MM.1S (cell line): Measurements from ENCODE around the gene SSX4B.
"Not testable (repeated sequence)": the region's sequence is repeated elsewhere in the genome, so short reads cannot be mapped to it uniquely, and the experiment has no call there.

ENCODE experiments used
- DNase-seq: peaks from one replicate; pipeline ENCODE4 v3.0.0-alpha.2; 2015
- H2AFZ ChIP-seq: fragments of 300-600 bp; sonication (generic); 2 replicates; pipeline ENCODE4 v1.6.0; 2016; ENCODE audit warnings: antibody characterized with exemption, low read length
- H3F3A ChIP-seq: fragments of 300-600 bp; sonication (generic); 2 replicates; pipeline ENCODE4 v1.6.1; 2016; ENCODE audit warnings: mild to moderate bottlenecking, antibody characterized with exemption, low read length, moderate library complexity, mixed read lengths; ENCODE audit not compliant: insufficient read depth
- H3K27ac ChIP-seq: fragments of 300-600 bp; sonication (generic); 2 replicates; pipeline ENCODE4 v1.5.1; 2016; ENCODE audit warnings: mild to moderate bottlenecking, low read length
- H3K27me3 ChIP-seq: fragments of 300-600 bp; sonication (generic); replicated peaks from 2 replicates; pipeline ENCODE4 v1.6.0; 2016; ENCODE audit warnings: low read length; ENCODE audit not compliant: insufficient read depth
- H3K36me3 ChIP-seq: fragments of 300-600 bp; sonication (generic); replicated peaks from 2 replicates; pipeline ENCODE4 v1.6.1; 2016; ENCODE audit warnings: mild to moderate bottlenecking, low read length, mixed read lengths; ENCODE audit not compliant: insufficient read depth
- H3K4me1 ChIP-seq: fragments of 300-600 bp; sonication (generic); 2 replicates; pipeline ENCODE4 v1.6.1; 2016; ENCODE audit warnings: low read length, mixed read lengths
- H3K4me2 ChIP-seq: fragments of 300-600 bp; sonication (generic); 2 replicates; pipeline ENCODE4 v1.6.0; 2016; ENCODE audit warnings: low read depth, low read length
- H3K4me3 ChIP-seq: fragments of 300-600 bp; sonication (generic); 2 replicates; pipeline ENCODE4 v1.5.1; 2016; ENCODE audit warnings: low read length, mixed read lengths
- H3K79me2 ChIP-seq: fragments of 300-600 bp; sonication (generic); 2 replicates; pipeline ENCODE4 v1.6.1; 2016; ENCODE audit warnings: mixed run types, low read length, mixed read lengths
- H3K9ac ChIP-seq: fragments of 300-600 bp; sonication (generic); 2 replicates; pipeline ENCODE4 v1.6.1; 2016; ENCODE audit warnings: low read length, mixed read lengths
- H3K9me2 ChIP-seq: fragments of 300-600 bp; sonication (generic); replicated peaks from 2 replicates; pipeline ENCODE4 v1.6.1; 2016; ENCODE audit warnings: mild to moderate bottlenecking, low read length, mixed read lengths; ENCODE audit not compliant: insufficient read depth
- H3K9me3 ChIP-seq: fragments of 300-600 bp; sonication (generic); replicated peaks from 2 replicates; pipeline ENCODE4 v1.6.1; 2016; ENCODE audit warnings: mild to moderate bottlenecking, low read length, mixed read lengths; ENCODE audit not compliant: insufficient read depth
- H4K20me1 ChIP-seq: fragments of 300-600 bp; sonication (generic); 2 replicates; pipeline ENCODE4 v1.6.1; 2016; ENCODE audit warnings: mild to moderate bottlenecking, low read length, moderate library complexity, mixed read lengths; ENCODE audit not compliant: insufficient read depth
- CTCF ChIP-seq: fragments of 300-600 bp; sonication (generic); IDR thresholded peaks from 2 replicates; pipeline ENCODE4 v1.5.1; 2016; ENCODE audit warnings: antibody characterized with exemption, low read length, mixed read lengths
- EZH2 ChIP-seq: fragments of 300-600 bp; sonication (generic); optimal IDR thresholded peaks from 2 replicates; pipeline ENCODE3; 2017; ENCODE audit warnings: low read depth, mild to moderate bottlenecking, antibody characterized with exemption, low read length, mixed read lengths
- EZH2phosphoT487 ChIP-seq: fragments of 300-600 bp; sonication (generic); IDR thresholded peaks from 2 replicates; pipeline ENCODE4 v1.6.1; 2018; ENCODE audit warnings: antibody characterized with exemption, low read length

SSX4B gene

GRCh38 chrX:48450076-48450475 lies 38.3 kb upstream of the SSX4B start:
- H3K27ac ChIP-seq = no peak overlapping the region
- no peak overlapping the region for H3K4me3 ChIP-seq
- no peak overlapping the region for H2AFZ ChIP-seq
- no peaks in the 10 kb centered on the region for H3K27me3 ChIP-seq
- no peaks in the 10 kb centered on the region for H4K20me1 ChIP-seq
- DNase-seq = no peak
- no peaks in the 10 kb centered on the region for H3K79me2 ChIP-seq
- no peak overlapping the region for H3K9ac ChIP-seq
- no peak for TF ChIP-seq EZH2
- TF ChIP-seq CTCF = no peak
- no peak for TF ChIP-seq EZH2phosphoT487
- H3K4me1 ChIP-seq = no peaks in the 10 kb centered on the region
- no peaks in the 10 kb centered on the region for H3K36me3 ChIP-seq
- H3K4me2 ChIP-seq = no peak overlapping the region
- H3K9me3 ChIP-seq = no peaks in the 10 kb centered on the region
- H3F3A ChIP-seq = no peaks in the 10 kb centered on the region
- H3K9me2 ChIP-seq = no peaks in the 10 kb centered on the region

GRCh38 chrX:48447201-48447600 lies 35.4 kb upstream of the SSX4B start:
- H3K79me2 ChIP-seq, H3K27me3 ChIP-seq, H3K4me1 ChIP-seq, H3K27ac ChIP-seq, H3K36me3 ChIP-seq, H3F3A ChIP-seq, H4K20me1 ChIP-seq, H3K4me2 ChIP-seq, DNase-seq, H3K9me3 ChIP-seq, H3K9me2 ChIP-seq, H3K4me3 ChIP-seq, H3K9ac ChIP-seq, H2AFZ ChIP-seq: not testable (repeated sequence)

GRCh38 chrX:48433713-48434112 lies 22.0 kb upstream of the SSX4B start:
- not testable (repeated sequence) for H3K9me3 ChIP-seq, H4K20me1 ChIP-seq, H3K4me1 ChIP-seq, H3K4me3 ChIP-seq, H3K27me3 ChIP-seq, H3K36me3 ChIP-seq, H3K9ac ChIP-seq, H3K27ac ChIP-seq, H3F3A ChIP-seq, DNase-seq, H3K79me2 ChIP-seq, H3K9me2 ChIP-seq
- H2AFZ ChIP-seq = peak overlapping the region; percentile 31; the same call in 1 of the 2 replicates
- peak overlapping the region; percentile 24; the same call in 1 of the 2 replicates for H3K4me2 ChIP-seq

GRCh38 chrX:48430166-48430565 lies 18.4 kb upstream of the SSX4B start:
- H3K4me2 ChIP-seq, H3K4me1 ChIP-seq, H2AFZ ChIP-seq, H3K9me3 ChIP-seq, DNase-seq, H3K27me3 ChIP-seq, H4K20me1 ChIP-seq, H3K9me2 ChIP-seq, H3K9ac ChIP-seq, H3F3A ChIP-seq, H3K4me3 ChIP-seq, H3K27ac ChIP-seq, H3K79me2 ChIP-seq, H3K36me3 ChIP-seq: not testable (repeated sequence)

GRCh38 chrX:48429606-48430005 lies 17.8 kb upstream of the SSX4B start:
- H3K4me2 ChIP-seq, H3K27ac ChIP-seq, H3F3A ChIP-seq, H3K4me1 ChIP-seq, H3K79me2 ChIP-seq, H3K4me3 ChIP-seq, H3K36me3 ChIP-seq, H3K9me2 ChIP-seq, DNase-seq, H2AFZ ChIP-seq, H4K20me1 ChIP-seq, H3K27me3 ChIP-seq, H3K9me3 ChIP-seq, H3K9ac ChIP-seq: not testable (repeated sequence)

GRCh38 chrX:48427027-48427716 lies 15.4 kb upstream of the SSX4B start:
- not testable (repeated sequence) for H3F3A ChIP-seq, H3K27ac ChIP-seq, H3K4me2 ChIP-seq, H2AFZ ChIP-seq, H4K20me1 ChIP-seq, H3K4me3 ChIP-seq, H3K4me1 ChIP-seq, H3K27me3 ChIP-seq, H3K9me3 ChIP-seq, H3K9ac ChIP-seq, H3K79me2 ChIP-seq, H3K9me2 ChIP-seq, DNase-seq, H3K36me3 ChIP-seq

GRCh38 chrX:48397825-48398224 lies 13.9 kb downstream of the SSX4B start:
- not testable (repeated sequence) for H3K9me2 ChIP-seq, H3K4me1 ChIP-seq, H4K20me1 ChIP-seq, H3K9me3 ChIP-seq, H3K27me3 ChIP-seq, H2AFZ ChIP-seq, H3F3A ChIP-seq, H3K27ac ChIP-seq, H3K4me2 ChIP-seq, DNase-seq, H3K9ac ChIP-seq, H3K4me3 ChIP-seq, H3K36me3 ChIP-seq, H3K79me2 ChIP-seq
